Stimulated activated CD4-positive, alpha-beta T cell treated with anti-CD3 and anti-CD28 coated beads, Interleukin-1b, Interleukin-23, amount 100 ng/mL, for 24 hours (primary cell): Measurements from ENCODE around the gene LPCAT2.

Source experiments
- DNase-seq, 4 experiments: peaks; one replicate each; pipeline ENCODE4 v3.0.0-alpha.2; 2020; ENCODE audit warnings: low read depth in 4 of 4, low spot score in 1 of 4

Gene LPCAT2

GRCh38 chr16:55508941-55509931 lies at the start of gene LPCAT2:
LPCAT2 (plus strand) TSS chr16:55509072; CDS start chr16:55509182, 110 bp downstream.
- DNase-seq: peak in 3 of 4 experiments; percentile 1 to 41 (median 35)

- DNase-seq: no peak
These were observed 46.6 kb upstream of the LPCAT2 start for GRCh38 chr16:55462241-55462640.

- no peak for DNase-seq
These were observed 44.5 kb upstream of the LPCAT2 start for GRCh38 chr16:55464375-55464774.

- DNase-seq: peak; percentile 65 to 81 (median 80)
These were observed 43.6 kb upstream of the LPCAT2 start for GRCh38 chr16:55465077-55465896.

- DNase-seq: no peak
These were observed 42.7 kb upstream of the LPCAT2 start for GRCh38 chr16:55466209-55466608.

GRCh38 chr16:55467898-55468297 lies 41.0 kb upstream of the LPCAT2 start:
- DNase-seq: no peak

- no peak for DNase-seq
These were observed 40.4 kb upstream of the LPCAT2 start for GRCh38 chr16:55468352-55468990.

- DNase-seq: no peak
These were observed 38.9 kb upstream of the LPCAT2 start for GRCh38 chr16:55469821-55470532.

GRCh38 chr16:55470533-55471371 lies 38.1 kb upstream of the LPCAT2 start:
- DNase-seq: no peak

- DNase-seq: peak in 1 of 4 experiments; percentile 5
These were observed 37.3 kb upstream of the LPCAT2 start for GRCh38 chr16:55471448-55472097.

- no peak for DNase-seq
These were observed 35.3 kb upstream of the LPCAT2 start for GRCh38 chr16:55473587-55473986.

- DNase-seq: no peak
These were observed 34.1 kb upstream of the LPCAT2 start for GRCh38 chr16:55474821-55475220.

GRCh38 chr16:55475919-55476318 lies 33.0 kb upstream of the LPCAT2 start:
- DNase-seq: no peak

GRCh38 chr16:55476625-55477533 lies 32.0 kb upstream of the LPCAT2 start:
- no peak for DNase-seq

GRCh38 chr16:55477736-55478135 lies 31.1 kb upstream of the LPCAT2 start:
- no peak for DNase-seq

GRCh38 chr16:55478827-55479429 lies 29.9 kb upstream of the LPCAT2 start, which contains the start of gene MMP2:
MMP2 (plus strand) TSS chr16:55479198; CDS start chr16:55479480, 282 bp downstream.
- no peak for DNase-seq

- DNase-seq: no peak
These were observed 29.3 kb upstream of the LPCAT2 start for GRCh38 chr16:55479430-55480140.
